NB4 (cell line): ENCODE results near the gene ADNP.

Experiments used
- CTCF ChIP-seq: IDR thresholded peaks from one replicate; pipeline ENCODE4 v1.5.1; 2012; ENCODE audit warnings: low read depth, low read length
- POLR2A ChIP-seq: IDR thresholded peaks from 2 replicates; pipeline ENCODE4 v1.6.1; 2011; ENCODE audit warnings: mild to moderate bottlenecking; ENCODE audit not compliant: insufficient read length; ENCODE audit errors: extremely low read depth

- TF ChIP-seq CTCF = no peak
- TF ChIP-seq POLR2A = no peak
Measured at GRCh38 chr20:50919567-50919966, 11.7 kb downstream of the ADNP start.
